Neural cell (in vitro differentiated cells): Measurements from ENCODE around the gene CARS2. TPM values are rescaled to one million over a fixed set of nuclear protein-coding genes. Genes with fewer than 3 reads are reported as not detected.

Source experiments
- H2AFZ ChIP-seq: fragments of 200-600, 300-800 bp; sonication (generic), shearing (Covaris generic); 2 replicates; pipeline ENCODE4 v1.6.0; 2014; ENCODE audit warnings: low read depth, mild to moderate bottlenecking, antibody characterized with exemption, low read length, moderate library complexity
- H3F3A ChIP-seq: fragments of 200-600 bp; shearing (Covaris generic); 2 replicates; pipeline ENCODE4 v1.6.1; 2016; ENCODE audit warnings: mild to moderate bottlenecking, moderate library complexity, mixed read lengths, antibody characterized with exemption, low read length; ENCODE audit not compliant: insufficient read depth, poor library complexity, severe bottlenecking
- H3K27ac ChIP-seq: fragments of 200-600, 300-800 bp; sonication (generic), shearing (Covaris generic); 2 replicates; pipeline ENCODE4 v1.5.1; 2014; ENCODE audit warnings: mild to moderate bottlenecking, low read length, moderate library complexity
- H3K27me3 ChIP-seq: fragments of 300-800, 200-600 bp; sonication (generic), shearing (Covaris generic); 2 replicates; pipeline ENCODE4 v1.6.0; 2014; ENCODE audit warnings: mild to moderate bottlenecking, low read depth, low read length, moderate library complexity; ENCODE audit not compliant: insufficient read depth
- H3K36me3 ChIP-seq: fragments of 300-800, 200-600 bp; sonication (generic), shearing (Covaris generic); 2 replicates; pipeline ENCODE4 v1.5.1; 2014; ENCODE audit warnings: mild to moderate bottlenecking, antibody characterized with exemption, low read length, moderate library complexity; ENCODE audit not compliant: insufficient read depth
- H3K4me2 ChIP-seq: fragments of 300-800, 200-600 bp; sonication (generic), shearing (Covaris generic); 2 replicates; pipeline ENCODE4 v1.6.0; 2014; ENCODE audit warnings: mild to moderate bottlenecking, low read length
- H3K4me3 ChIP-seq: fragments of 300-800, 200-600 bp; sonication (generic), shearing (Covaris generic); 2 replicates; pipeline ENCODE4 v1.5.1; 2014; ENCODE audit warnings: mild to moderate bottlenecking, low read length, moderate library complexity
- H3K79me2 ChIP-seq: fragments of 200-600 bp; shearing (Covaris generic); replicated peaks from 2 replicates; pipeline ENCODE4 v1.6.0; 2014; ENCODE audit warnings: mild to moderate bottlenecking, low read length, moderate library complexity; ENCODE audit not compliant: insufficient read depth
- H3K9ac ChIP-seq: fragments of 300-800, 200-600 bp; sonication (generic), shearing (Covaris generic); 2 replicates; pipeline ENCODE4 v1.6.1; 2016; ENCODE audit warnings: mild to moderate bottlenecking, low read length, mixed read lengths
- H3K9me2 ChIP-seq: fragments of 200-600 bp; shearing (Covaris generic); 2 replicates; pipeline ENCODE4 v1.6.1; 2016; ENCODE audit warnings: mild to moderate bottlenecking, low read length, mixed read lengths; ENCODE audit not compliant: insufficient read depth
- H3K9me3 ChIP-seq: fragments of 200-600, 300-800 bp; sonication (generic), shearing (Covaris generic); 2 replicates; pipeline ENCODE4 v1.6.1; 2016; ENCODE audit warnings: mild to moderate bottlenecking, mixed run types, low read length, moderate library complexity, mixed read lengths
- H4K20me1 ChIP-seq: fragments of 200-600 bp; shearing (Covaris generic); 2 replicates; pipeline ENCODE4 v1.6.1; 2016; ENCODE audit warnings: mild to moderate bottlenecking, mixed run types; ENCODE audit not compliant: insufficient read depth
- EP300 ChIP-seq: fragments of 450-650 bp; conservative IDR thresholded peaks from 2 replicates; pipeline ENCODE4 v1.6.1; 2014; ENCODE audit warnings: antibody characterized with exemption, mild to moderate bottlenecking, moderate library complexity; ENCODE audit not compliant: poor library complexity, severe bottlenecking
- EZH2 ChIP-seq: fragments of 200-600, 300-800 bp; shearing (Covaris generic), sonication (generic); IDR thresholded peaks from 2 replicates; pipeline ENCODE4 v1.6.1; 2014; ENCODE audit warnings: antibody characterized with exemption, low read length, borderline replicate concordance, mild to moderate bottlenecking; ENCODE audit not compliant: insufficient read depth, poor library complexity, severe bottlenecking
- MXI1 ChIP-seq: fragments of 450-650 bp; conservative IDR thresholded peaks from 2 replicates; pipeline ENCODE4 v1.6.1; 2014; ENCODE audit warnings: antibody characterized with exemption, mild to moderate bottlenecking; ENCODE audit not compliant: poor library complexity, severe bottlenecking
- POLR2AphosphoS5 ChIP-seq: IDR thresholded peaks from 2 replicates; pipeline ENCODE4 v1.6.1; 2012
- RAD21 ChIP-seq: fragments of 450-650 bp; conservative IDR thresholded peaks from 2 replicates; pipeline ENCODE4 v1.6.1; 2014; ENCODE audit warnings: antibody characterized with exemption, mild to moderate bottlenecking, moderate library complexity
- SMC3 ChIP-seq: fragments of 450-650 bp; conservative IDR thresholded peaks from 2 replicates; pipeline ENCODE4 v1.6.1; 2014; ENCODE audit warnings: antibody characterized with exemption, mild to moderate bottlenecking, moderate library complexity; ENCODE audit not compliant: poor library complexity
- TAF1 ChIP-seq: IDR thresholded peaks from 2 replicates; pipeline ENCODE4 v1.6.1; 2012; ENCODE audit warnings: low read depth
- polyA plus RNA-seq: library from polyadenylated mRNA; depleted of rRNA; stranded (reverse); fragments of >200 nt; gene quantifications from 2 replicates; pipeline ENCODE4 v1.2.3, GENCODE V29; 2014
- TF ChIP-seq, protein P1 (sequence below): IDR thresholded peaks from 2 replicates; pipeline ENCODE4 v1.6.1; 2012; ENCODE audit warnings: borderline replicate concordance
- TF ChIP-seq, protein P2 (sequence below): fragments of 450-650 bp; IDR thresholded peaks from 2 replicates; pipeline ENCODE4 v1.5.1; 2014; ENCODE audit warnings: antibody characterized with exemption, mild to moderate bottlenecking, moderate library complexity; ENCODE audit not compliant: poor library complexity, severe bottlenecking

The CARS2 gene
- polyA plus RNA-seq, 1 donor from 2014 or later: 92.2 TPM

DNA sequence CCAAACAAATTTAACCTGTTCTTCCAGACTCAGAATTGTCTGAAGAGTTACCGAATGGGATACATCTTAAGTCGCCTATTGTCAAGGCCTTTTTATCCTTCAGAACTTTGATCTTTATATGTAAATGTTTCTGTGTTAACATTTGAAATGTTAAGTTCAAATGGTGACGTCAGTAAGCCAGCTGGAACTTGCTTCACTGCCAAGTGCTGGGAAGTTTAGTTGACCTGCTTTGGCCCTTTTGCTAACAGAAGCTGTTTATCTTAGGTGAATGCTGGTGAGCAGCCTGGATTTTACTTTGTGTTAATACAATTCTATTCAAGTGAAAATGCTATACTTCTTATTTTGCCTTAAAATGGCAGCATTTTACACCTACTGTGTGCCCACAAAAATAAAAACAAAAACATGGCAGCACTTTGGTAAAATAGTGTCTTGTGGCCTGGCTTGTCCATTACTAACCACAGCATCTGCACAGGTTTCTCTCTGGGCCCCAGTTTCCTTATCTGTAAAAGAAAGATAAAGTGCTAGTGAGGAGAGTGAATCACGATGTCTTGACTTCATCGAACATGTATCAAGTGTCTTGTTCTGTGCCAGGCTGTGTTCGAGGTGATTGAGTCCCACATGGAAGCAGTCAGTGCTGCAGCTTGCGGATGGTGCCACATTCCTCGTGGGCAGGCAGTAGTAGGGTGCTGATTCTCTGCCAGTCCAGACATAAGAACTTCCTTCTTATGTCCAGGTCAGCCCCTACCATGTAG, 88.4 kb downstream of the CARS2 start:
- peaks cover 48% of the 10 kb centered on the region for H3K79me2 ChIP-seq
- no peaks in the 10 kb centered on the region for H3F3A ChIP-seq
- H3K27me3 ChIP-seq: no peaks in the 10 kb centered on the region
- no peaks in the 10 kb centered on the region for H3K36me3 ChIP-seq
- H4K20me1 ChIP-seq: no peaks in the 10 kb centered on the region
- H3K9ac ChIP-seq: no peak overlapping the region
- no peaks in the 10 kb centered on the region for H3K9me2 ChIP-seq
- H2AFZ ChIP-seq: no peak overlapping the region
- H3K4me2 ChIP-seq: no peak overlapping the region
- TF ChIP-seq RAD21: no peak
- TF ChIP-seq SMC3: no peak
- no peak for TF ChIP-seq MXI1
- no peak for TF ChIP-seq TAF1
- TF ChIP-seq POLR2AphosphoS5: no peak
- TF ChIP-seq, protein P1, sequence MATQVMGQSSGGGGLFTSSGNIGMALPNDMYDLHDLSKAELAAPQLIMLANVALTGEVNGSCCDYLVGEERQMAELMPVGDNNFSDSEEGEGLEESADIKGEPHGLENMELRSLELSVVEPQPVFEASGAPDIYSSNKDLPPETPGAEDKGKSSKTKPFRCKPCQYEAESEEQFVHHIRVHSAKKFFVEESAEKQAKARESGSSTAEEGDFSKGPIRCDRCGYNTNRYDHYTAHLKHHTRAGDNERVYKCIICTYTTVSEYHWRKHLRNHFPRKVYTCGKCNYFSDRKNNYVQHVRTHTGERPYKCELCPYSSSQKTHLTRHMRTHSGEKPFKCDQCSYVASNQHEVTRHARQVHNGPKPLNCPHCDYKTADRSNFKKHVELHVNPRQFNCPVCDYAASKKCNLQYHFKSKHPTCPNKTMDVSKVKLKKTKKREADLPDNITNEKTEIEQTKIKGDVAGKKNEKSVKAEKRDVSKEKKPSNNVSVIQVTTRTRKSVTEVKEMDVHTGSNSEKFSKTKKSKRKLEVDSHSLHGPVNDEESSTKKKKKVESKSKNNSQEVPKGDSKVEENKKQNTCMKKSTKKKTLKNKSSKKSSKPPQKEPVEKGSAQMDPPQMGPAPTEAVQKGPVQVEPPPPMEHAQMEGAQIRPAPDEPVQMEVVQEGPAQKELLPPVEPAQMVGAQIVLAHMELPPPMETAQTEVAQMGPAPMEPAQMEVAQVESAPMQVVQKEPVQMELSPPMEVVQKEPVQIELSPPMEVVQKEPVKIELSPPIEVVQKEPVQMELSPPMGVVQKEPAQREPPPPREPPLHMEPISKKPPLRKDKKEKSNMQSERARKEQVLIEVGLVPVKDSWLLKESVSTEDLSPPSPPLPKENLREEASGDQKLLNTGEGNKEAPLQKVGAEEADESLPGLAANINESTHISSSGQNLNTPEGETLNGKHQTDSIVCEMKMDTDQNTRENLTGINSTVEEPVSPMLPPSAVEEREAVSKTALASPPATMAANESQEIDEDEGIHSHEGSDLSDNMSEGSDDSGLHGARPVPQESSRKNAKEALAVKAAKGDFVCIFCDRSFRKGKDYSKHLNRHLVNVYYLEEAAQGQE: no peak
- no peak for TF ChIP-seq EP300
- TF ChIP-seq EZH2: no peak
- TF ChIP-seq, protein P2, sequence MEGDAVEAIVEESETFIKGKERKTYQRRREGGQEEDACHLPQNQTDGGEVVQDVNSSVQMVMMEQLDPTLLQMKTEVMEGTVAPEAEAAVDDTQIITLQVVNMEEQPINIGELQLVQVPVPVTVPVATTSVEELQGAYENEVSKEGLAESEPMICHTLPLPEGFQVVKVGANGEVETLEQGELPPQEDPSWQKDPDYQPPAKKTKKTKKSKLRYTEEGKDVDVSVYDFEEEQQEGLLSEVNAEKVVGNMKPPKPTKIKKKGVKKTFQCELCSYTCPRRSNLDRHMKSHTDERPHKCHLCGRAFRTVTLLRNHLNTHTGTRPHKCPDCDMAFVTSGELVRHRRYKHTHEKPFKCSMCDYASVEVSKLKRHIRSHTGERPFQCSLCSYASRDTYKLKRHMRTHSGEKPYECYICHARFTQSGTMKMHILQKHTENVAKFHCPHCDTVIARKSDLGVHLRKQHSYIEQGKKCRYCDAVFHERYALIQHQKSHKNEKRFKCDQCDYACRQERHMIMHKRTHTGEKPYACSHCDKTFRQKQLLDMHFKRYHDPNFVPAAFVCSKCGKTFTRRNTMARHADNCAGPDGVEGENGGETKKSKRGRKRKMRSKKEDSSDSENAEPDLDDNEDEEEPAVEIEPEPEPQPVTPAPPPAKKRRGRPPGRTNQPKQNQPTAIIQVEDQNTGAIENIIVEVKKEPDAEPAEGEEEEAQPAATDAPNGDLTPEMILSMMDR: no peak
- peak overlapping the region; percentile 93 for H3K4me3 ChIP-seq
- H3K27ac ChIP-seq: no peak overlapping the region
- H3K9me3 ChIP-seq: no peaks in the 10 kb centered on the region

DNA sequence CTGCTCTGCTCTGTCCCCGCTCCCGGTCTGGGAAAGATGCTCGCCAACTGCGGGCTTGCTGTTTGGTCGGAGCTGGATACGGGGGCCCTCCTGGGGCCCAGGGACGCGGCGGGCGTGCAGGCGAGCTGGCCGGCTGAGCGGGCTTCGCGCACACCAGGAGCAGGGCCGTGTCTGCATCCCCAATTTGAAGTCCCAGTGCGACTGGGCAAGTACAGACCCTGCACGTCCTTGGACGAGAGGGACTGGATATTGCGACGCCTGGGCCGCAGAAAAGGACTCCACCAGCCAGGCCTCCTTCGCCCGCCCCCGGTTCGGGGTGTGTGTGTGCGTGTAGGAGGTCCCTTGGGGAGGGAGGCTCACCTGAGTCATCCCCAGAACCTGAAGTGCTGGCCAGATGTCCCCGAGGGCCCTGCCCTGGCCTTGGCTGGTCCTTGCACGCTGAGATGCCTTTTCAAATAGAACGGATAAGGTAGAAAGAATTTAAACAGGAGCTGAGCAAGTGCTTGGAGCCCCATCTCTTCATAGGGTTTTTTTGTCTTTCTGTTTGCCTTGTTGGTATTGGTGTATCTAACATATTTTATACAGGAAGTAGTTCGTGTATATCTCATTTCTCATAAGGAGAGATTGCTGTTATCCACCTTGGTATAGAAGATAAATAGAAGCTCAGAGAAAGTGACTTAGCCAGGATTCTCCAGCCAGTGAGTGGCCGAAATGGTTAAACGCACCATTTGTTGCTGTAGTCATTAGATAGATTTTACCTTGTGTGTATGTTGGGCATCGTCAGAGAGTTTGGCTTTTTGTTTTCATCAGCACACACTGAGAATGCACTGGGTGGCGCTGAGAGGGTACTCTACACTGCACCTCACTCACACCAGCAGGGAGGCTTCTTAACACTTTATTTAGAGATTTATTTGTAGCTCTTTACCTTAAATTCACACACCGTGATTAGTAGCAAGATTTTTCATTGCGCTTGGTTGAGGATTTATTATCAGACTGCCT, 89.5 kb downstream of the CARS2 start:
- peak overlapping the region; percentile 65 for H3K27ac ChIP-seq
- H3K9me3 ChIP-seq: no peaks in the 10 kb centered on the region
- H3K9me2 ChIP-seq: no peaks in the 10 kb centered on the region
- H3K9ac ChIP-seq: peak overlapping the region; percentile 79
- peaks cover 48% of the 10 kb centered on the region for H3K79me2 ChIP-seq
- H2AFZ ChIP-seq: no peak overlapping the region
- no peaks in the 10 kb centered on the region for H4K20me1 ChIP-seq
- H3K36me3 ChIP-seq: no peaks in the 10 kb centered on the region
- no peaks in the 10 kb centered on the region for H3F3A ChIP-seq
- TF ChIP-seq MXI1 (no peak), EP300 (no peak), POLR2AphosphoS5 (no peak), SMC3 (no peak), EZH2 (no peak), TAF1 (no peak), RAD21 (no peak)
- TF ChIP-seq, protein P1: no peak
- TF ChIP-seq, protein P2: no peak
- H3K27me3 ChIP-seq: no peaks in the 10 kb centered on the region
- H3K4me3 ChIP-seq: peak overlapping the region; percentile 93
- peak overlapping the region; percentile 80 for H3K4me2 ChIP-seq
